ENCODE data around the gene HAT1. TPM values are rescaled to one million over a fixed set of nuclear protein-coding genes. Genes with fewer than 3 reads are reported as not detected.

The HAT1 gene
- polyA plus RNA-seq, 1 donor = 39.4 TPM

DNA sequence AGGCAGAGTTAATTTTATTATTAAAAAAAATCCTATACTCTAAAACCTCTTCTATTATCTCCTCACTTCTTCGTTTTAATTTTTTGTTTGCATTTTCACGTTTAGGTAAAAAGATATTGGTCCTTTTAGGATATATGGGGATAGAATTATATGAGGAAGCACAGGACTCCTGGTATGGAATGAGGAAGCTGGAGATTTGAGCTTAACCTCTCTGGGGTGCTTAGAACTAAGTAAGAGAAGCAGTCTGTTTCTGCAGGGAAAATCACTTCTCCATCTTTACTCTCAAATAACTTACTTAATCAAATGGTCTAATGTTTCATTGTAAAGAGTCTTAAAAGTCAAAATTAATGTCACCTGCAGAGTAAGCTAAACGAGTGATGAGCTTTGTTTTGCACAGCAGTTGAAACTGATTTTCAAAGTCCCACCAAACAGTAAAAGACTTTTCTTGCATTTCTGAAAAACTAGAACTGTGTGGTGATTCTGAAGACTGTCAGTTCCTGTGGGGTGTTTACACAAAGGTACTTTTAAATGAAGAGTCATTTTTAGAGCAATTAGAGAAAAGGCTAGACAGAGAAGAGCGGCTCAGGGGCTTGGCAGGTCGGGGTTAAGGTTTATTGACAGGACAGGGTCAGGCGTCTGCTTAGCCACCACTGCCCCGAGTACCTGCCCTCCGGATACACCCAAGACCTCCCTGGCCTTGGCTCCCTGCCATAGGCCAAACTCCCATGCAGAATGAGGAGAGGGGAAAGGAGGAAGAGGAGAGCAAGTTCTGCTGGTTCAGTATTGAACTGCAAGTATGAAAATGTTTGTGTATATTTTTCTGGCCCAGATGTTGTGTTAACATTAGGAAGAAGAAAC, 99.0 kb downstream of the HAT1 start:
- whole genome bisulfite sequencing (ENCODE audit: insufficient coverage, low lambda C conversion rate) = 60% methylated on average over 4 of the region's 8 CpGs
- H3K27me3 ChIP-seq (ENCODE audit: control insufficient read depth, insufficient read depth, low read length) = no peaks in the 10 kb centered on the region

DNA sequence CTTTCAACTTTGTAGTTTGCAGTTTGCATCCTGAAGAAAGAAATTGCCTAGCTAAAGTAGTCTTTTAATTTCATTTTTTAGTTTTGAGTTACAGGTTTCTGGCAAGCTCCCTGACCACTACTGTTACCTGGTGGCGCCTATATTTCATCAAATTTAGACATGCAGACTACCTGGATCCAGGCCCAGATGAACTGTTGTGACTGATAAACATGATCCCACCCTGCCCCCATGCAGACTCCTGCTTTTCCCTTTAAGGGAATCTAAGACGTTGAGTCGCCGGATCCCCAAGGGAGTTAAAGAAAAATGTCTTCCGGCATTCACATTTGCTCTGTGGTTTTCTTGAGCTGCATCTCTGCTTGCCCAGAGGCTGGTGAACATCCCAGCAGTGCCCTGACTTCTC, 99.7 kb downstream of the HAT1 start:
- 80% methylated on average over 1 of the region's 5 CpGs for WGBS (ENCODE audit: insufficient coverage, low lambda C conversion rate)
- Histone ChIP-seq H3K4me1 (ENCODE audit: control insufficient read depth, insufficient read depth, low read length) (peaks cover 3% of the 10 kb centered on the region), H3K4me3 (ENCODE audit: low read length) (no peak overlapping the region), H3K9me3 (ENCODE audit: control insufficient read depth, low read depth, low read length) (no peaks in the 10 kb centered on the region), H3K27ac (ENCODE audit: low read length) (no peak overlapping the region), H3K36me3 (ENCODE audit: control insufficient read depth, insufficient read depth, low read length) (no peaks in the 10 kb centered on the region), H3K27me3 (ENCODE audit: control insufficient read depth, insufficient read depth, low read length) (no peaks in the 10 kb centered on the region)
- no peak for DNase-seq

More for the DNA sequence above, 99.0 kb downstream of the HAT1 start:
- DNase-seq = no peak
- no peak overlapping the region for H3K4me3 ChIP-seq (ENCODE audit: low read length)
- H3K36me3 ChIP-seq (ENCODE audit: control insufficient read depth, insufficient read depth, low read length) = no peaks in the 10 kb centered on the region
- no peaks in the 10 kb centered on the region for H3K9me3 ChIP-seq (ENCODE audit: control insufficient read depth, low read depth, low read length)
- peaks cover 3% of the 10 kb centered on the region for H3K4me1 ChIP-seq (ENCODE audit: control insufficient read depth, insufficient read depth, low read length)
- no peak overlapping the region for H3K27ac ChIP-seq (ENCODE audit: low read length)

DNA sequence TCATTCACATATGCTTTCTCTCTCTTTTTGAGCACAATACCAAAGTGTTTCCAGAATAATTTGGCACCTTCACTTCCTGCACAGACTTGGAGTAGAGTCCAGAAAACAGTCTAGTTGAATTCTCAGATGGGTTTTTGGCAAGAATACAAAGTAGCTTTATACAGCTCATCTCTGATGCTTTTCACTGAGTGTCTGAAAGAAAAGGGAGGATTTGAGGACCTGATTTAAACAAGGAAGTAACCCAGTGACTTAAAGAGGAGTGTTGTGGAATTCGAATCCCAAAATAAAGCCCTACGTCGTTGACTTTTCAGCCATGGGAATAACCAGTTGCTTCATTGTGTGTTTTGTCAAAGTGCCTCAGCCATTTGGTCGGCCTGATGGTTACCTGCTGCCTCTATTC, 109.3 kb downstream of the HAT1 start:
- DNase-seq = no peak
- Histone ChIP-seq H3K4me3 (ENCODE audit: low read length) (no peak overlapping the region), H3K27ac (ENCODE audit: low read length) (no peak overlapping the region), H3K27me3 (ENCODE audit: control insufficient read depth, insufficient read depth, low read length) (no peaks in the 10 kb centered on the region), H3K36me3 (ENCODE audit: control insufficient read depth, insufficient read depth, low read length) (no peaks in the 10 kb centered on the region), H3K9me3 (ENCODE audit: control insufficient read depth, low read depth, low read length) (no peaks in the 10 kb centered on the region), H3K4me1 (ENCODE audit: control insufficient read depth, insufficient read depth, low read length) (no peaks in the 10 kb centered on the region)
- no CpG with 5 or more reads among the region's 4 CpGs for WGBS (ENCODE audit: insufficient coverage, low lambda C conversion rate)

Other genes starting within 250 kb of the HAT1 start
- 98.1 TPM for gene DYNC1I2, start 235.0 kb upstream of the HAT1 start, polyA plus RNA-seq
- 9.5 TPM for gene SLC25A12, start 28.2 kb upstream of the HAT1 start, polyA plus RNA-seq
- gene METAP1D, start 77.5 kb downstream of the HAT1 start, polyA plus RNA-seq = 11.4 TPM
- 3.4 TPM for gene DLX1, start 163.0 kb downstream of the HAT1 start, polyA plus RNA-seq
- gene DLX2, start 180.4 kb downstream of the HAT1 start, polyA plus RNA-seq = 1.1 TPM